HG03565 (cell line): ENCODE results near the gene LRP1-AS.

Experiments
- ATAC-seq: cut with Tn5 transposase; IDR thresholded peaks from one replicate; pipeline ENCODE4 v1.9.1; 2021; ENCODE audit warnings: mild to moderate bottlenecking, moderate library complexity; ENCODE audit not compliant: unreplicated experiment

The LRP1-AS gene

GRCh38 chr12:57146961-57147944 lies at the start of gene LRP1-AS:
TSS of gene LRP1-AS (minus strand) at chr12:57147619.
- ATAC-seq: no peak

GRCh38 chr12:57196956-57197355 lies 49.5 kb upstream of the LRP1-AS start:
- ATAC-seq: no peak

- no peak for ATAC-seq
These were observed 49.0 kb upstream of the LRP1-AS start for GRCh38 chr12:57196439-57196838.

DNA sequence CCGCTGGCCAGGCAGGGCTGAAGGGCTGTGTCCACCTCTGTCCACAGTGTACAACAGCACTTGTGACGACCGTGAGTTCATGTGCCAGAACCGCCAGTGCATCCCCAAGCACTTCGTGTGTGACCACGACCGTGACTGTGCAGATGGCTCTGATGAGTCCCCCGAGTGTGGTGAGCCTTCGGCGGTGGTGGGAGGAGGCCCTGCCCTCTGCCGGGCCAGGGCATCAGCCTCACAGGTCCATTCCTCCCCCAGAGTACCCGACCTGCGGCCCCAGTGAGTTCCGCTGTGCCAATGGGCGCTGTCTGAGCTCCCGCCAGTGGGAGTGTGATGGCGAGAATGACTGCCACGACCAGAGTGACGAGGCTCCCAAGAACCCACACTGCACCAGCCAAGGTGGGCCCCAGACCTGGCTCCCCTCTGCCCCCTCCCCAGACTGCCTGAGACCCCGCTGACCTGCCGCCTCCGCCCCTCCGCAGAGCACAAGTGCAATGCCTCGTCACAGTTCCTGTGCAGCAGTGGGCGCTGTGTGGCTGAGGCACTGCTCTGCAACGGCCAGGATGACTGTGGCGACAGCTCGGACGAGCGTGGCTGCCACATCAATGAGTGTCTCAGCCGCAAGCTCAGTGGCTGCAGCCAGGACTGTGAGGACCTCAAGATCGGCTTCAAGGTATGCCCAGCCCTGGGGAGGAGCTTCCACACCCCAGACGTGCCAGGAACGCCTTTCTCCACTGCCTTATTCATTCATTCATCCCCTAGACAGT lies 48.4 kb upstream of the LRP1-AS start:
- no peak for ATAC-seq

DNA sequence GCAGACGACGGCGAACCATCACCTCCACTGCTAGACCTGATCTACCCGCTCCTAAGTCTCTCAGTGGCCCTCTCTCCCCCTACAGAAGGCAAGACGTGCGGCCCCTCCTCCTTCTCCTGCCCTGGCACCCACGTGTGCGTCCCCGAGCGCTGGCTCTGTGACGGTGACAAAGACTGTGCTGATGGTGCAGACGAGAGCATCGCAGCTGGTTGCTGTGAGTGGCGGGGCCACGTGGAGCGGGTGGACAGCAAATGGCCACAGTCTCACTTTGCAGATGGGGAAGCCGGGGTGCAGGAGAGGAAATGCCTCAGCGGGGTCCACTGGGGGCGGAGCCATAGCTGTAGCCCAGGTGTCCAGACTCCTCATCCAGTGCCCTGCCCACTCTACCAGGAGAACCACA lies 47.8 kb upstream of the LRP1-AS start:
- no peak for ATAC-seq

- ATAC-seq: no peak
These were observed 46.8 kb upstream of the LRP1-AS start for GRCh38 chr12:57194253-57194652.

DNA sequence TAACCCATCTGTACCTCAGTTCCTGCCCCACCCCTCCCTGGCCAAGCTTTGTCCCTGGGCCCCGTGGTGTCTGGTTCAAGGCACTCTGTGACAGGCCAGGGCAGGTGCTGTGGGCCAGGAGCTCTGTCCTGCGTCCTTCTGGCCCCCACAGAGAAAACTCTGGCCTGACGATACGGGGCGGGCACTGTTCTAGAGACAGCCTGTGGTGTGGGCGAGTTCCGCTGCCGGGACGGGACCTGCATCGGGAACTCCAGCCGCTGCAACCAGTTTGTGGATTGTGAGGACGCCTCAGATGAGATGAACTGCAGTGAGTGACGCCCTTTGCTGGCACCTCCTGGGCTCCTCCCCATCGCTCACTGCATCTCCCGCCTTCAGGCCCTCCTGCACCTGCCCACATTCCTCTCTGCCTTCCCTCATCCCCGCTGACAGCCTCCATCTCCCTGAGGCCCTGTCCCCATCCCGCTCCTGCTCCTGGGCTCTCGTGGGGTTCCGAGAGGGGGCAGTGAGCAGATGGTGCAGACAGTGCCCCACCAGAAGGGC lies 46.4 kb upstream of the LRP1-AS start:
- no peak for ATAC-seq

GRCh38 chr12:57192920-57193319 lies 45.5 kb upstream of the LRP1-AS start:
- no peak for ATAC-seq

DNA sequence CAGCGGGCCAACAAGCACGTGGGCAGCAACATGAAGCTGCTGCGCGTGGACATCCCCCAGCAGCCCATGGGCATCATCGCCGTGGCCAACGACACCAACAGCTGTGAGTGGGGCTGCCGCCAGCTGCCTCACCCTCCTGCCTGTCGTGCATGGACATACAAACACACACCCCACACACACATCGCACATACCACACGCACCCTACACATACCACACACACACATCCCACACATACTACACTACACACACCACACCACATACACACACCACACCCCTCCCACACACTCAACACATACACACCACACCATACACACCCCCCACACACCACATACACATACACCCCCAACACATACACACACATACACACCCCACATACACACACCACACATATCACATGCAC lies 44.0 kb upstream of the LRP1-AS start:
- ATAC-seq: no peak

DNA sequence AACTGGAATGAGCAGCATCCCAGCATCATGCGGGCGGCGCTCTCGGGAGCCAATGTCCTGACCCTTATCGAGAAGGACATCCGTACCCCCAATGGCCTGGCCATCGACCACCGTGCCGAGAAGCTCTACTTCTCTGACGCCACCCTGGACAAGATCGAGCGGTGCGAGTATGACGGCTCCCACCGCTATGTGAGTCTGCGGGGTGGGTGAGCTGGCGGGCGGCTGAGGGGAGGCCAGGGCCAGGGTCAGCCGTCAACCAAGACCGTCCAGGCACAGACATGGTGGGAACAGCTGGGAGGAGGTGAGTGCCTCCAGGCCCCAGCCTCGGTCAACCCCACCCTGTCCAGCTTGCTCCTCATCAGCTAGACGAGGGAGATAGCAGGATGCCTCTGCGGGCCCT lies 43.4 kb upstream of the LRP1-AS start:
- no peak for ATAC-seq

GRCh38 chr12:57190037-57190436 lies 42.6 kb upstream of the LRP1-AS start:
- no peak for ATAC-seq

DNA sequence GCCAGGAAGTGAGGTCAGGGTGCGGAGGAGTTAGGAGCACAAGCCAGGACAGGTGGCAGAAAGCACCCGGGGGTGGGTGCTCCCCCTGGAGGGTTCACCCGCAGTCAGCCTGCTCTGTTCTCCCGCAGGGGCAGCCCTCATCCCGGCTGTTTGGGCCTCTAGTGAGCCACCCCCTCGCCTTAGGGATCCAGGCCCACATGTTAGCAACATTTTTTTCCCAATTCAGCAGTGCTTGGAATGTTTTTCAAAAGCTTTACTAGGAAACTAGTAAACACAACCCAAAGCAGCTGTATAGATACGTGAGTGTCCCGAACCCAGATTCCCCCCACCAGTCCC lies 40.6 kb upstream of the LRP1-AS start:
- ATAC-seq: no peak

DNA sequence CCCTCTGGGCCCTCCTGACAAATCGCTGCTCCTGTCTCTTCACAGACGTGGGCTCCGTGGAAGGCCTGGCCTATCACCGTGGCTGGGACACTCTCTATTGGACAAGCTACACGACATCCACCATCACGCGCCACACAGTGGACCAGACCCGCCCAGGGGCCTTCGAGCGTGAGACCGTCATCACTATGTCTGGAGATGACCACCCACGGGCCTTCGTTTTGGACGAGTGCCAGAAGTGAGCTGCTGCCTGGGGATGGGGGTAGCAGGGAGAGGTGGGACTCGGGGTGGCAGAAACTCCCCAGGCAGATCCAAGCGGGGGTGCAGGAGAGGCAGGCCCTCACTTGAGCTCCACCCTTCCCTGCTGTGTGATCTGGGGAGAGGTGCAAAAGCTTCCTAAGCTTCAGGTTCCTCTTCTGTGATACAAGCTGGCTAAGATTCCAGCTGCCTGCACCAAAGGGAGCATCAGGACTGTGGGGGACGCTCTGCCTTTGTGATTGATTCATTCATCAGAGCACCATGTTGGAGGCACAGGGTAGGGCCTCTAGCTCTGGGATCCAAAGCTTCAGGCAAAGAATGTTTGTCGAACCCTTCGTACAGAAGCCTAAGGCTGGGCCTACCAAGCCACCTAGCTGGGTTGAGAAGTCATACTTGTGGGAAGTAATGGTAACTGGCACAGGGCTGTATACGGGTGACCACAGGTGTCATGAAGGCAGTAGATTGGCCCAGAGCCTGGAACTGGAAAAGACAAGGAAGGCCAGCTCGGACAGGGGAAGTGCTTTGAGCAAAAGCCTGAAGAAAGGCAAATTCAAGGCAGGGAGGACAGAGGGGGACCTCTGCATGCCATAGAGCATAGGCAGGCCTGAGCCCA lies 40.0 kb upstream of the LRP1-AS start:
- no peak for ATAC-seq

DNA sequence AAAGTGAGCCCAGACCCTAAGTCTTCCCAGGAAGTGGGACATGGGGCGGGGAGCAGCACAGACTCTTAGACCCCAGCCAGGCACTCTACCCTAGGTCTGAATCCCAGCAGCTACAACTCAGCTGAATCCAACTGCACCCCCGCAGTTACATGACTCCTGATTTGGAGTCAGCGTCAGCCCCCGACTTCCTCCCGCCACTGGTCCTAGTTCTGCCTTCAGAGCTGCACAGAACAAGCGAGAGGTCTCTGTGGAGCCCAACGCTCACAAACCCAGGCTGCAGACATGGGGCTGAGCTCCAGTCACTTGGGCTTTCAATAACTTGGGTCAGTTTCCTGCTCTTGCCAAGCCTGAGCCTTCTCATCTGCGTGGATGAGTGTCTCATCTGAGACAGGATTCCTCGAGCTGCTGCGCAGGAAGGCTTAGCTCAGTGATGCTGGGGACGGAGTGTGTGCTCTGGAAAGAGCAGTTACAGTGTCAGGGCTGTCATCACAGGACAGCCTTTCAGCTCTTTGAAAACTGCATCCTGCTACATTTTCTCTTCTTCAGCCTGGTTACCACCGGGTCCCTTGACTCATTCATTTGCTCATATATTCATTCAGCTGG lies 38.6 kb upstream of the LRP1-AS start:
- ATAC-seq: no peak

GRCh38 chr12:57185403-57185802 lies 38.0 kb upstream of the LRP1-AS start:
- no peak for ATAC-seq

DNA sequence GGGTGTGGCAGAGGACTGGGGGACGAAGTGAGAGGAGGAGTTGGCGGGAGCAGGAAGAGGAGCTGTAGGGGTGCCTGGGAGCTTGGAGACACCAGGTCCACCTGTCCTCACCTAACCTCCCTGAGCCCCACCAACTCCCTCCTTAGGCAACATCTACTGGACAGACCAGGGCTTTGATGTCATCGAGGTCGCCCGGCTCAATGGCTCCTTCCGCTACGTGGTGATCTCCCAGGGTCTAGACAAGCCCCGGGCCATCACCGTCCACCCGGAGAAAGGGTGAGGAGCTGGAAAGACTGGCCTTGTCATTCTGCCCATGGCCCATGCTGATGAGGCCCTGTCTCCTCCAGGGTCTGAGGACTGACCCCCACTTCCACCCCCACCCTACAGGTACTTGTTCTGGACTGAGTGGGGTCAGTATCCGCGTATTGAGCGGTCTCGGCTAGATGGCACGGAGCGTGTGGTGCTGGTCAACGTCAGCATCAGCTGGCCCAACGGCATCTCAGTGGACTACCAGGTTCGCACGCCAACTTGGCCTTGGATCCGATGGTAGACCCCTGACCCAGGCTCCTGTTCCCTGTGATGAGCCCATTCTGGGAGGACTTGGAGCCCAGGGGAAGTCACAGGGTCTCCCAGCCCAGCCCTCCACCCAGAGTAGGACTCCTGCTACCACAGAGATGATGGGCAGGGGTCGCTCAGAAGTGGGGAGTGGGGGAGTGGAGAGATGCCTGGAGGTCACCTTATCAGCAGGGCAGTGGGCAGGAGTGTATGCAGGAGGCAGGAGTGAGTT lies 36.7 kb upstream of the LRP1-AS start:
- ATAC-seq: no peak

GRCh38 chr12:57182918-57183575 lies 35.6 kb upstream of the LRP1-AS start:
- peak; percentile 92 for ATAC-seq

DNA sequence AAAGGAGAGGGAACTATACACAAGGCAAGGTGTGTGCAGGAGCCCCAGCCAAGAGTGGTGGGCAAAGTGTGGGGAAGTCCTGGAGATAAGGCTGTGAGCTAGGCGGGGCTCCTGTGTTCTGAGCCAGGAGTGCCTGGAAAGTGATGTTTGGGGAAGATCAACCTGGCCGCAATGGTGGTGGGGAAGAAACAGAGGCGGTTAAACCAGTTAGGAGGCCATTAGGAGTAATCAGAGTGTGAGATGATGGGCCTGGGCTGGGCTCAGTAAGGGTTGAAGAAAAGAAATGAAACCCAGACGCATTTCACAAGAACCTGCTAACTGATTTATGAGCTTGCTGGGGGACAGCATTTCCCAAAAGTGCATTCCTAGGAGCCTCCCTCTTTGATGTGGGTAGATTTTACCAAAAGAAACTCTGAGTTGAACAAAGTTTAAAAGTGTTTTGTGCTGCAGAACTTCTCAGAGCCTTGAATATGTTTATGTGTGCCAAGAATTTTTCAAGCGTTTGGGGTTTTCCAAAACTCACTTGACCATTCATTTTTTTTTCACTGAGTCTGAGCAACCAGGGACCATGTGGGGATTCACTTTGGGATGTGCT lies 34.2 kb upstream of the LRP1-AS start:
- no peak for ATAC-seq

- no peak for ATAC-seq
These were observed 33.7 kb upstream of the LRP1-AS start for GRCh38 chr12:57181072-57181471.
